Measurements from ENCODE around the gene RRAGD. TPM values are rescaled to one million over a fixed set of nuclear protein-coding genes. Genes with fewer than 3 reads are reported as not detected.

RRAGD gene
- total and polyA plus RNA-seq, 2 of the 8 experiments (the other 6 are each of a cell fraction or from before 2014, with no cell fraction given), result 7.2 to 30.8 TPM

GRCh38 chr6:89400912-89401399, 11.1 kb downstream of the RRAGD start:
- no peak for DNase-seq (ENCODE audit: low read depth in 1 of 2, low spot score in 2 of 2)
- POLR2A ChIA-PET (ENCODE audit: partially characterized antibody), result interaction anchor here (1.0 to 1.4 kb wide), 2 partner anchors 9 kb away, joined by 3 read pairs; no protein-coding TSS in a partner anchor
- no peak for FAIRE-seq
- Histone ChIP-seq H3K79me2 (ENCODE audit: control insufficient read depth in 1 of 2, insufficient read depth in 2 of 2, low read length in 2 of 2) (peaks cover 0 to 33% of the 10 kb centered on the region in 2 experiments; a peak in 2 of 4 replicates), H4K8ac (ENCODE audit: extremely low read depth, insufficient read depth, low read length) (no peak overlapping the region), H3K18ac (ENCODE audit: extremely low read depth, low read length) (no peak overlapping the region), H4K91ac (replicated peaks; ENCODE audit: insufficient read length, low read length) (no peak overlapping the region), H2BK12ac (ENCODE audit: low read depth, low read length) (no peak overlapping the region), H4K5ac (ENCODE audit: insufficient read length, low read depth, low read length) (no peak overlapping the region), H2BK20ac (ENCODE audit: low read length) (no peak overlapping the region), H3K4ac (replicated peaks; ENCODE audit: insufficient read length, low read depth, low read length) (no peak overlapping the region), H3K56ac (replicated peaks; ENCODE audit: insufficient read length, low read depth, low read length) (no peak overlapping the region), H2BK120ac (replicated peaks; ENCODE audit: low read depth, low read length) (no peak overlapping the region), H3K14ac (ENCODE audit: insufficient read length) (no peak overlapping the region), H3K4me1 (replicated peaks in 1 of 4; ENCODE audit: control insufficient read depth in 3 of 4, insufficient read depth in 4 of 4, low read length in 3 of 4) (peaks cover under 1 to 7% (median 2%) of the 10 kb centered on the region in 4 experiments; a peak in 6 of 7 replicates), H2AK5ac (ENCODE audit: low read depth, low read length) (no peak overlapping the region), H3K23me2 (ENCODE audit: low read depth, low read length) (no peaks in the 10 kb centered on the region; the same call in 1 of the 2 replicates), H3K9me3 (ENCODE audit: insufficient read depth in 2 of 2, low read depth in 1 of 2, low read length in 1 of 2) (no peaks in the 10 kb centered on the region), H3K36me3 (ENCODE audit: control insufficient read depth in 2 of 4, insufficient read depth in 4 of 4, low read length in 3 of 4) (no peaks in the 10 kb centered on the region), H2BK5ac (ENCODE audit: low read depth, low read length) (no peak overlapping the region), H3K4me3 (ENCODE audit: extremely low read depth in 1 of 4, insufficient read depth in 2 of 4, low read depth in 3 of 4, low read length in 4 of 4) (no peak overlapping the region), H3K79me1 (ENCODE audit: low read depth, low read length) (peaks cover 5% of the 10 kb centered on the region; the same call in 1 of the 2 replicates), H3K27me3 (replicated peaks in 1 of 4; ENCODE audit: control insufficient read depth in 3 of 4, extremely low read depth in 1 of 4, insufficient read depth in 3 of 4, low read length in 3 of 4) (no peaks in the 10 kb centered on the region), H4K20me1 (replicated peaks in 1 of 2; ENCODE audit: control insufficient read depth in 1 of 2, insufficient read depth in 2 of 2, low read length in 2 of 2) (no peaks in the 10 kb centered on the region), H3K27ac (ENCODE audit: low read depth, low read length) (no peak overlapping the region), H3K9ac (replicated peaks in 1 of 4; ENCODE audit: extremely low read depth in 1 of 4, low read depth in 3 of 4, low read length in 3 of 4) (no peak overlapping the region), H2BK15ac (ENCODE audit: low read length) (no peak overlapping the region), H3K4me2 (ENCODE audit: insufficient read depth in 1 of 2, low read depth in 2 of 2, low read length in 2 of 2) (no peak overlapping the region), H2AFZ (ENCODE audit: low read length) (no peak overlapping the region), H3K23ac (ENCODE audit: insufficient read length) (no peak overlapping the region)
- WGBS, 2 experiments (ENCODE audit: extremely low coverage in 1 of 2, insufficient coverage in 1 of 2, insufficient read length in 1 of 2, insufficient replicate concordance in 2 of 2, low coverage in 1 of 2, low lambda C conversion rate in 2 of 2, missing lambda C conversion rate in 1 of 2), result 85% methylated on average over 6 of the region's 6 CpGs; no CpG with 5 or more reads in 1 of the 2 experiments
- CTCF ChIA-PET (ENCODE audit: partially characterized antibody), result interaction anchor here (0.9 to 3.0 kb wide), 6 partner anchors 8 to 30 kb away, joined by 3 to 11 read pairs (median 4); no protein-coding TSS in a partner anchor
- TF ChIP-seq GTF2F1 (IDR thresholded peaks at IDR 0.05; ENCODE audit: borderline replicate concordance, low read depth, low read length) (no peak), HDAC2 (IDR thresholded peaks at IDR 0.05; ENCODE audit: borderline replicate concordance in 1 of 2, low read depth in 2 of 2, low read length in 2 of 2) (no peak), POLR2AphosphoS5 (IDR thresholded peaks at IDR 0.05; ENCODE audit: low read depth, low read length) (no peak), CHD1 (IDR thresholded peaks at IDR 0.05; ENCODE audit: low read depth, low read length) (no peak), ASH2L (IDR thresholded peaks at IDR 0.05; ENCODE audit: low read length) (no peak), JUND (IDR thresholded peaks at IDR 0.05; ENCODE audit: low read length) (no peak), CTCF (IDR thresholded peaks at IDR 0.05; ENCODE audit: control extremely low read depth in 1 of 3, insufficient read depth in 1 of 3, low read depth in 1 of 3, low read length in 3 of 3) (no peak), KDM1A (IDR thresholded peaks at IDR 0.05; ENCODE audit: borderline replicate concordance, low read length) (no peak), GABPA (IDR thresholded peaks at IDR 0.05; ENCODE audit: borderline replicate concordance, insufficient read depth, low read length) (no peak), CHD2 (IDR thresholded peaks at IDR 0.05; ENCODE audit: low read length) (no peak), SP1 (IDR thresholded peaks at IDR 0.05; ENCODE audit: low read depth, low read length) (no peak)
